K562 (cell line): ENCODE data around the gene ACP5. TPM values are rescaled to one million over a fixed set of nuclear protein-coding genes. Genes with fewer than 3 reads are reported as not detected.

Experiments
- ATF7 ChIP-seq: fragments of 450-650 bp; IDR thresholded peaks from 2 replicates; pipeline ENCODE4 v1.7.1; 2014; ENCODE audit warnings: mild to moderate bottlenecking, moderate library complexity
- CCNT2 ChIP-seq: IDR thresholded peaks from 2 replicates; pipeline ENCODE4 v1.6.1; 2011; ENCODE audit warnings: borderline replicate concordance, low read depth, mild to moderate bottlenecking, moderate library complexity, mixed read lengths, low read length; ENCODE audit not compliant: insufficient read length; ENCODE audit errors: extremely low read depth
- CREM ChIP-seq: IDR thresholded peaks from 2 replicates; pipeline ENCODE4 v1.6.1; 2014; ENCODE audit warnings: antibody characterized with exemption, low read depth
- EGR1 ChIP-seq: fragments of 450-650 bp; conservative IDR thresholded peaks from 2 replicates; pipeline ENCODE4 v1.6.1; 2017; ENCODE audit warnings: mild to moderate bottlenecking
- ETS2 ChIP-seq: IDR thresholded peaks from 2 replicates; pipeline ENCODE4 v1.6.1; 2016; ENCODE audit warnings: borderline replicate concordance, missing genetic modification characterization, mild to moderate bottlenecking, moderate library complexity, missing compliant biosample characterization; ENCODE audit not compliant: poor library complexity, severe bottlenecking
- FOS ChIP-seq: IDR thresholded peaks from 3 replicates; pipeline ENCODE4 v1.6.1; 2011; ENCODE audit not compliant: insufficient read length; ENCODE audit errors: extremely low read depth
- FOXP1 ChIP-seq: sonication (generic); formaldehyde crosslinking; IDR thresholded peaks from 2 replicates; pipeline ENCODE4 v1.8.0; 2022; ENCODE audit warnings: mild to moderate bottlenecking, missing genetic modification reagents
- GATA2 ChIP-seq: sonication (generic); formaldehyde crosslinking; IDR thresholded peaks from 2 replicates; pipeline ENCODE4 v1.4.0; 2020; ENCODE audit warnings: mild to moderate bottlenecking, missing genetic modification reagents
- GTF2E2 ChIP-seq: fragments of 200-800 bp; sonication (Bioruptor generic); IDR thresholded peaks from 2 replicates; pipeline ENCODE4 v1.6.1; 2016; ENCODE audit warnings: missing genetic modification characterization, missing compliant biosample characterization
- IFI16 ChIP-seq: fragments of 250-450 bp; sonication (Bioruptor Pico); IDR thresholded peaks from 2 replicates; pipeline ENCODE4 v2.1.2; 2022; ENCODE audit warnings: mild to moderate bottlenecking, inconsistent platforms
- MIER1 ChIP-seq: fragments of 450-650 bp; IDR thresholded peaks from 2 replicates; pipeline ENCODE4 v1.6.1; 2016; ENCODE audit warnings: antibody characterized with exemption, mild to moderate bottlenecking, low read depth
- YY1 ChIP-seq, 3 experiments: IDR thresholded peaks; 2 replicates each; pipeline ENCODE4 v1.6.1; 2011; ENCODE audit warnings: low read length in 2 of 3, mild to moderate bottlenecking in 2 of 3, moderate library complexity in 2 of 3, borderline replicate concordance in 1 of 3, control low read depth in 1 of 3, low read depth in 1 of 3; ENCODE audit not compliant: insufficient read depth in 3 of 3, insufficient replicate concordance in 2 of 3, control insufficient read depth in 1 of 3, insufficient read length in 1 of 3; ENCODE audit errors: extremely low read depth in 1 of 3
- ZNF274 ChIP-seq: IDR thresholded peaks from 2 replicates; pipeline ENCODE4 v1.6.1; 2011; ENCODE audit warnings: low read depth, mild to moderate bottlenecking, low read length, moderate library complexity, borderline replicate concordance
- ZNF41 ChIP-seq: fragments of 250-450 bp; sonication (Bioruptor Pico); conservative IDR thresholded peaks from 2 replicates; pipeline ENCODE4 v1.4.0; 2020; ENCODE audit warnings: mild to moderate bottlenecking
- ZNF830 ChIP-seq: fragments of 250-450 bp; sonication (Bioruptor Pico); IDR thresholded peaks from 2 replicates; pipeline ENCODE4 v1.5.0; 2021; ENCODE audit warnings: mild to moderate bottlenecking
- polyA plus RNA-seq, 8 experiments: library from polyadenylated mRNA; depleted of rRNA in 4 of 8; stranded (reverse) in 5 of 8; unstranded in 3 of 8; fragments of >200 nt; fragmentation: Nextera tagmentation in 2 of 8; fragmentation: Illumina TruSeq in 1 of 8; extraction: Ambion mirVana in 2 of 8; extraction: Trizol in 1 of 8; gene quantifications; 2 replicates each; pipeline versions ENCODE4 v1.2.1 to v1.2.3, GENCODE V29; 2011 to 2014; ENCODE audit warnings: inconsistent platforms in 1 of 8, missing spikeins in 1 of 8
- total RNA-seq, 7 experiments: library from RNA; depleted of rRNA in 6 of 7; stranded (reverse); fragments of >200 nt in 6 of 7; fragmentation: Illumina TruSeq in 2 of 7; extraction: Trizol in 2 of 7; gene quantifications; 2 replicates each; pipeline versions ENCODE4 v1.2.1 to v1.2.3, GENCODE V29; 2011 to 2021; ENCODE audit warnings: low replicate concordance in 1 of 7
- TF ChIP-seq, protein P1 (sequence below), 2 experiments: IDR thresholded peaks; 2 replicates each; pipeline ENCODE4 v1.6.1; 2012; ENCODE audit warnings: improper control_type of control experiment in 2 of 2, low read depth in 2 of 2, low read length in 2 of 2, borderline replicate concordance in 1 of 2
- TF ChIP-seq, protein P2 (sequence below): fragments of 450-650 bp; IDR thresholded peaks from 2 replicates; pipeline ENCODE4 v1.6.1; 2016; ENCODE audit warnings: low read depth, mild to moderate bottlenecking, moderate library complexity

The ACP5 gene
- total and polyA plus RNA-seq, 9 of the 15 experiments (the other 6 are each of a cell fraction or from before 2014, with no cell fraction given), result 0.06 to 1.1 (median 0.31) TPM; not detected in 1

DNA sequence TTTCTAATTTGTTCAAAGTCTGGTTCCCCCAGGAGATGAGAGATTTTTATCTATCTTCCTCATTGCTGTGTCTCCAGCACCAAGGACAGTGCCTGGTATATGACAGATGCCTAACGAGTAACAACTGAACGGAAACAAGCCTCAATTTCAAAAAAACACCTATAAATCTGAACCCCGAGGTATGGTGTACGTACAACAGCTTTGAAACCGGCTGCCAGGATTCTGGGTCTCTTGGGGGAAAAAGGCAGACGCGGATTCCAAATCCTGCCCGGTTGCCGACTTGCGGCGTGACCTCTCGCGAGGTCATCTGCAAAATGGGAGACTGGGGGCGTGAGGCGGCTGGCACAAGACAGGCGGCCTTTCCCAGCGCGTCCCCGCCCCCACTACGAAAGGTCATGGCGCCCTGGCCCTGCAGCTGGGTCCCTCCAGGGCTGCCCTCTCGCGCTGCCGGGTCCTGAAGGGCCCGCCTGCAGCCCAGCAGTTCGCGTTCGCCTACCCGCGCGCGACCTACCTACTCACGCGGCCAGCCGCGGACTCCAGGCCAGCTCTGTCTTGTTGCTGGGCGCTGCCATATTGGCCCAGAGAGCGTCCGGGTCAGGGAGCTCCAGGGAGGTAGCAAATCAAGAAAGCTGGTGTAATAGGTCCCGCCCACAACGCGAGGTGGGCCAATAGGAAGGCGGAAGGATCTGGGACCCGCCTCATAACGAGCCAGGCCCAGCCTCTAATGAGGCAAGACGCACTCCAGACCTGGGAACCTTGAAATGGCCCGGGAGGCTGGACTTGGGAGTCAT lies 48.7 kb downstream of the ACP5 start, which contains the start of gene ECSIT (continued):
- TF ChIP-seq, protein P1, sequence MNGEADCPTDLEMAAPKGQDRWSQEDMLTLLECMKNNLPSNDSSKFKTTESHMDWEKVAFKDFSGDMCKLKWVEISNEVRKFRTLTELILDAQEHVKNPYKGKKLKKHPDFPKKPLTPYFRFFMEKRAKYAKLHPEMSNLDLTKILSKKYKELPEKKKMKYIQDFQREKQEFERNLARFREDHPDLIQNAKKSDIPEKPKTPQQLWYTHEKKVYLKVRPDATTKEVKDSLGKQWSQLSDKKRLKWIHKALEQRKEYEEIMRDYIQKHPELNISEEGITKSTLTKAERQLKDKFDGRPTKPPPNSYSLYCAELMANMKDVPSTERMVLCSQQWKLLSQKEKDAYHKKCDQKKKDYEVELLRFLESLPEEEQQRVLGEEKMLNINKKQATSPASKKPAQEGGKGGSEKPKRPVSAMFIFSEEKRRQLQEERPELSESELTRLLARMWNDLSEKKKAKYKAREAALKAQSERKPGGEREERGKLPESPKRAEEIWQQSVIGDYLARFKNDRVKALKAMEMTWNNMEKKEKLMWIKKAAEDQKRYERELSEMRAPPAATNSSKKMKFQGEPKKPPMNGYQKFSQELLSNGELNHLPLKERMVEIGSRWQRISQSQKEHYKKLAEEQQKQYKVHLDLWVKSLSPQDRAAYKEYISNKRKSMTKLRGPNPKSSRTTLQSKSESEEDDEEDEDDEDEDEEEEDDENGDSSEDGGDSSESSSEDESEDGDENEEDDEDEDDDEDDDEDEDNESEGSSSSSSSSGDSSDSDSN (IDR thresholded peaks at IDR 0.05; ENCODE audit: borderline replicate concordance in 1 of 2, low read depth in 2 of 2, low read length in 2 of 2), result no peak
- TF ChIP-seq FOXP1 (CRISPR knock-in tag) (peak; percentile 71; the same call in 1 of the 2 replicates), CCNT2 (peak; percentile 67), EGR1 (peak; percentile 84), GATA2 (CRISPR knock-in tag) (peak; percentile 73), CREM (peak; percentile 56), ZNF830 (0 out of 2 replicates have a peak, but pooled peaks have one; percentile 57), GTF2E2 (peak; percentile 66; the same call in 1 of the 2 replicates), ZNF274 (no peak), MIER1 (peak; percentile 96), IFI16 (CRISPR knock-in tag) (no peak), ATF7 (peak; percentile 81), ETS2 (no peak), YY1 (IDR thresholded peaks at IDR 0.05; ENCODE audit: borderline replicate concordance in 1 of 3, control insufficient read depth in 1 of 3, extremely low read depth in 1 of 3, insufficient read depth in 3 of 3, insufficient read length in 1 of 3, insufficient replicate concordance in 2 of 3, low read depth in 1 of 3, low read length in 2 of 3) (peak; percentile 89 to 98 (median 97)), FOS (peak; percentile 65), ZNF41 (CRISPR knock-in tag) (no peak)
- TF ChIP-seq, protein P2, sequence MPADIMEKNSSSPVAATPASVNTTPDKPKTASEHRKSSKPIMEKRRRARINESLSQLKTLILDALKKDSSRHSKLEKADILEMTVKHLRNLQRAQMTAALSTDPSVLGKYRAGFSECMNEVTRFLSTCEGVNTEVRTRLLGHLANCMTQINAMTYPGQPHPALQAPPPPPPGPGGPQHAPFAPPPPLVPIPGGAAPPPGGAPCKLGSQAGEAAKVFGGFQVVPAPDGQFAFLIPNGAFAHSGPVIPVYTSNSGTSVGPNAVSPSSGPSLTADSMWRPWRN, result no peak
